Pancreas (tissue), 10 donors: ENCODE results near the gene ZSWIM4. TPM values are rescaled to one million over a fixed set of nuclear protein-coding genes. Genes with fewer than 3 reads are reported as not detected.
"Not testable (repeated sequence)": the region's sequence is repeated elsewhere in the genome, so short reads cannot be mapped to it uniquely, and the experiment has no call there.

Experiments used
- ATAC-seq, 4 donors: fragments of 200-7000 bp; cut with Tn5 transposase; one replicate each; pipeline versions ENCODE4 v1.8.0 to v1.9.1; 2020; ENCODE audit warnings: mild to moderate bottlenecking in 4 of 4, moderate library complexity in 4 of 4
- DNase-seq, 6 donors: peaks; one replicate each; pipeline ENCODE4 v3.0.0-alpha.2; 2020
- FAIRE-seq: peaks from 2 replicates; lab custom pipeline; 2012; peaks lifted over from hg19 to GRCh38; lab: Jason Lieb, UNC
- H3K27ac ChIP-seq, 4 donors: fragments of 200-600 bp; sonication (generic); 1 replicate in 3 of 4; 2 replicates in 1 of 4; pipeline versions ENCODE4 v1.5.0 to v1.8.0; 2020
- H3K27me3 ChIP-seq, 4 donors: fragments of 200-600 bp; one replicate each; pipeline ENCODE4 v1.8.0; 2021
- H3K36me3 ChIP-seq, 3 donors: fragments of 200-600 bp; sonication (generic) in 1 of 3; one replicate each; pipeline versions ENCODE4 v1.5.0 to v1.8.0; 2020 to 2021
- H3K4me1 ChIP-seq, 3 donors: fragments of 200-600 bp; one replicate each; pipeline ENCODE4 v1.8.0; 2021
- H3K4me3 ChIP-seq, 4 donors: fragments of 200-600 bp; sonication (generic) in 2 of 4; one replicate each; pipeline versions ENCODE4 v1.5.0 to v1.8.0; 2020 to 2021
- H3K9me3 ChIP-seq, 4 donors: fragments of 200-600 bp; one replicate each; pipeline ENCODE4 v1.8.0; 2021
- WGBS, 2 donors: extraction: QIAGEN DNeasy Blood & Tissue Kit; methylation state at CpG; one replicate each; pipeline ENCODE4 v1.1.7; 2013; 5-methylcytosine and 5-hydroxymethylcytosine counted together
- intact Hi-C, 3 donors: fragments of 100-400 bp; cut with DNase I; formaldehyde crosslinking; loops; one replicate each; pipeline versions ENCODE4 v1.11.1 to v1.14.2; 2022
- polyA plus RNA-seq, 2 donors: library from polyadenylated mRNA; stranded (reverse); fragments of 200-250 nt; gene quantifications; one replicate each; pipeline ENCODE4 v1.2.3, GENCODE V29; 2013
- total RNA-seq, 6 donors: library from RNA; stranded (reverse); fragmentation: NEBNext Ultra II Directional in 4 of 6; extraction: Animal tissue kit (Norgen Biotek cat#: 25700) in 4 of 6; gene quantifications; one replicate each; pipeline versions ENCODE4 v1.2.1 to v1.2.4, GENCODE V29; 2021 to 2023
- TF ChIP-seq, protein P1 (sequence below), 4 donors: fragments of 200-600 bp; sonication (generic) in 3 of 4; IDR thresholded peaks; one replicate each; pipeline versions ENCODE4 v1.5.0 to v1.8.0; 2021; ENCODE audit warnings: antibody characterized with exemption in 4 of 4
- donor health status: healthy with polysubstance abuse.
- donor health status: DM: no; HTN: no; CAD: no; lungs with moderate emphysema.
- donor health status: DM: no; HTN: no; CAD: no.
- donor health status: control.
- donor health status: control.
- donor health status: Bipolar disorder and iron deficiency.
- donor health status: DM: yes; HTN: yes; CAD: no.
- donor health status: DM: no; HTN: no; CAD: no.
- donor health status: DM: no; HTN: no; CAD: no.
- donor health status: DM: yes; HTN: yes; CAD: no.

ZSWIM4 gene
- total and polyA plus RNA-seq, 8 donors: 1.9 to 9.3 (median 3.9) TPM

DNA sequence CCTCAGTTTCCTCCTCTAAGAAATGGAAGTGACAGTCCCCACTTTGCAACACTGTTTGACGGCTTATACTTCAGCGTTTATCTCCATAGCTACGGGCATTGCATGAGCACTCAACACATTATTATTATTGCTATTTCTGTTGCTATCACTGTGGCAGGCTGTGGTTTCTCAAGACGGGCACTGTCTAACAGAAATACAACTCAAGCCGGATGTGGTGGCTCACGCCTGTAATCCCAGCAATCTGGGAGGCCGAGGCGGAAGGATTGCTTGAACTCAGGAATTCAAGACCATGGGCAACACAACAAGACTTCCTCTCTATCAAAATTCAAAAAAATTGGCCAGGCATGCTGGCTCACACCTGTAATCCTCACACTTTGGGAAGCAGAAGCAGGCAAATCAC lies 4.9 kb upstream of the ZSWIM4 start:
- Histone ChIP-seq H3K9me3 (no peaks in the 10 kb centered on the region), H3K4me3 (no peak overlapping the region), H3K36me3 (no peaks in the 10 kb centered on the region), H3K27ac (no peak overlapping the region), H3K27me3 (no peaks in the 10 kb centered on the region), H3K4me1 (no peaks in the 10 kb centered on the region)
- intact Hi-C loops: no loop called here
- WGBS, 2 donors: 71 to 77% methylated on average over 8 of the region's 8 CpGs
- DNase-seq: no peak
- no peak for ATAC-seq
- no peak for FAIRE-seq
- TF ChIP-seq, protein P1, sequence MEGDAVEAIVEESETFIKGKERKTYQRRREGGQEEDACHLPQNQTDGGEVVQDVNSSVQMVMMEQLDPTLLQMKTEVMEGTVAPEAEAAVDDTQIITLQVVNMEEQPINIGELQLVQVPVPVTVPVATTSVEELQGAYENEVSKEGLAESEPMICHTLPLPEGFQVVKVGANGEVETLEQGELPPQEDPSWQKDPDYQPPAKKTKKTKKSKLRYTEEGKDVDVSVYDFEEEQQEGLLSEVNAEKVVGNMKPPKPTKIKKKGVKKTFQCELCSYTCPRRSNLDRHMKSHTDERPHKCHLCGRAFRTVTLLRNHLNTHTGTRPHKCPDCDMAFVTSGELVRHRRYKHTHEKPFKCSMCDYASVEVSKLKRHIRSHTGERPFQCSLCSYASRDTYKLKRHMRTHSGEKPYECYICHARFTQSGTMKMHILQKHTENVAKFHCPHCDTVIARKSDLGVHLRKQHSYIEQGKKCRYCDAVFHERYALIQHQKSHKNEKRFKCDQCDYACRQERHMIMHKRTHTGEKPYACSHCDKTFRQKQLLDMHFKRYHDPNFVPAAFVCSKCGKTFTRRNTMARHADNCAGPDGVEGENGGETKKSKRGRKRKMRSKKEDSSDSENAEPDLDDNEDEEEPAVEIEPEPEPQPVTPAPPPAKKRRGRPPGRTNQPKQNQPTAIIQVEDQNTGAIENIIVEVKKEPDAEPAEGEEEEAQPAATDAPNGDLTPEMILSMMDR (IDR thresholded peaks at IDR 0.05): no peak

DNA sequence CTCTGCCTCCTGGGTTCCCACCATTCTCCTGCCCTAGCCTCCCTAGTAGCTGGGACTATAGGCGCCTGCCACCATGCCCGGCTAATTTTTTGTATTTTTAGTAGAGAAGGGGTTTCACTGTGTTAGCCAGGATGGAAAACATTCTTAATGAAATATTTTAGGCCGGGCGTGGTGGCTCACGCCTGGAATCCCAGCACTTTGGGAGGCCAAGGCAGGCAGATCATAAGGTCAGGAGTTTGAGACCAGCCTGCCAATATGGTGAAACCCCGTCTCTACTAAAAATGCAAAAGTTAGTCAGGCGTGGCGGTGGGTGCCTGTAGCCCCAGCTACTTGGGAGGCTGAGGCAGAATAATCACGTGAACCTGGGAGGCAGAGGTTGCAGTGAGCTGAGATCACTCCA lies 1.9 kb upstream of the ZSWIM4 start:
- FAIRE-seq, H3K4me3 ChIP-seq, H3K4me1 ChIP-seq, ATAC-seq, DNase-seq, intact Hi-C loops, H3K36me3 ChIP-seq, H3K27me3 ChIP-seq, H3K9me3 ChIP-seq: not testable (repeated sequence)
- H3K27ac ChIP-seq: peak overlapping the region in 1 of 4 donors; percentile 91
- WGBS, 2 donors: 83 to 91% methylated on average over 9 of the region's 9 CpGs

DNA sequence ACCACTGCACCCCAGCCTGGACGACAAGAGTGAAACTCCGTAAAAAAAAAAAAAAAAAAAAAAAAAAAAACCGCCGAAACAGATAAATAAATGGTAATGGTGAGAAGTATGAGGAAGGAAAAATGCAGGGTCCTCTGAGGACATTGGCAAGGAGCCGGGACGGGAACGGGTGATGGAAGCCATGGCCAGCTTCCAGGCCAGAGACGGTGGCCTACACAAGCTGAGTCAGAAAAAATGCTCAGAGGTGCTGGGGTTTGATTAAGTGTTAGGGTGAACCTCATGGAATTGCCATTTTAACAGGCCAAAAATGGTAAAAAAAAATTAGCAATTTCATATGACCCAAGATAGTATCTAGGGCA lies 866 bp upstream of the ZSWIM4 start:
- Histone ChIP-seq H3K36me3 (no peaks in the 10 kb centered on the region), H3K4me1 (peaks cover 0 to 10% (median 9%) of the 10 kb centered on the region in 3 donors), H3K4me3 (peak overlapping the region; percentile 45 to 80 (median 50)), H3K27ac (peak overlapping the region; percentile 81 to 91 (median 88)), H3K9me3 (no peaks in the 10 kb centered on the region), H3K27me3 (no peaks in the 10 kb centered on the region)
- peak in 5 of 6 donors; percentile 76 to 85 (median 82) for DNase-seq
- FAIRE-seq: no peak
- 0% methylated on average over 6 to 8 of the region's 8 CpGs for WGBS, 2 donors
- intact Hi-C loops: no loop called here
- TF ChIP-seq, protein P1 (IDR thresholded peaks at IDR 0.05): no peak
- ATAC-seq: peak; percentile 46 to 62 (median 50)

DNA sequence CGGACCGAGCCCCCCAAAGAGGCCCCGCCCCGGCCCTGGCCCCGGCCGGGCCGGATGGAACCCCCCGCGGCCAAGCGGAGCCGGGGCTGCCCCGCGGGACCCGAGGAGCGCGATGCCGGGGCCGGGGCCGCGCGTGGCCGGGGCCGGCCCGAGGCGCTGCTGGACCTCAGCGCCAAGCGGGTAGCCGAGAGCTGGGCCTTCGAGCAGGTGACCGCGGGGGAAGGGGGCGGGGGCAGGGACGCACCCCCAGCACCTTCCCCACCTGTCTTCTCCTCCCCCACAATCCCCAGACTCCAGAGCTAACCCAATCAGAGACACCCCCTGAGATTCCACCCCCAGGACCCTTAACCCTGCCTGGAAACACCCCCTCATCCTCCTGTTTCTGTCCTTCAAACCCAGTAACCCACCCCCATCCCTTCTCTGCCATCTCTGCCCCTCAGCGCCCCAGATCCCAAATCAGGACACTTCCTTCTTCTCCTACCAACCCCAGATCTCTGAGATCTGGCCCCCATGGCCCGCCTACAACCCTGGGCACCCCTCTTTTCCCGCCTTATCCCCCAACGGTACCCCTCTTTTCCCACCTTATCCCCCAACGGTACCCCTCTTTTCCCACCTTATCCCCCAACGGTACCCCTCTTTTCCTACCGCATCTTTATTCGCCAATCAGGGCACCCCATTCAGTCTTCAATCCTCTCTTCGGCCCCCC lies 505 bp downstream of the ZSWIM4 start:
- Histone ChIP-seq H3K27ac (peak overlapping the region; percentile 53 to 95 (median 88)), H3K9me3 (no peaks in the 10 kb centered on the region), H3K4me3 (peak overlapping the region; percentile 49 to 80 (median 69)), H3K4me1 (peaks cover 0 to 10% (median 9%) of the 10 kb centered on the region in 3 donors), H3K27me3 (no peaks in the 10 kb centered on the region), H3K36me3 (no peaks in the 10 kb centered on the region)
- DNase-seq: peak in 4 of 6 donors; percentile 32 to 69 (median 54)
- 6 to 11% methylated on average over 22 to 42 of the region's 42 CpGs for WGBS, 2 donors
- intact Hi-C loops: no loop called here
- peak in 2 of 4 donors; percentile 0 to 2 for ATAC-seq
- TF ChIP-seq, protein P1 (IDR thresholded peaks at IDR 0.05): no peak
- no peak for FAIRE-seq

DNA sequence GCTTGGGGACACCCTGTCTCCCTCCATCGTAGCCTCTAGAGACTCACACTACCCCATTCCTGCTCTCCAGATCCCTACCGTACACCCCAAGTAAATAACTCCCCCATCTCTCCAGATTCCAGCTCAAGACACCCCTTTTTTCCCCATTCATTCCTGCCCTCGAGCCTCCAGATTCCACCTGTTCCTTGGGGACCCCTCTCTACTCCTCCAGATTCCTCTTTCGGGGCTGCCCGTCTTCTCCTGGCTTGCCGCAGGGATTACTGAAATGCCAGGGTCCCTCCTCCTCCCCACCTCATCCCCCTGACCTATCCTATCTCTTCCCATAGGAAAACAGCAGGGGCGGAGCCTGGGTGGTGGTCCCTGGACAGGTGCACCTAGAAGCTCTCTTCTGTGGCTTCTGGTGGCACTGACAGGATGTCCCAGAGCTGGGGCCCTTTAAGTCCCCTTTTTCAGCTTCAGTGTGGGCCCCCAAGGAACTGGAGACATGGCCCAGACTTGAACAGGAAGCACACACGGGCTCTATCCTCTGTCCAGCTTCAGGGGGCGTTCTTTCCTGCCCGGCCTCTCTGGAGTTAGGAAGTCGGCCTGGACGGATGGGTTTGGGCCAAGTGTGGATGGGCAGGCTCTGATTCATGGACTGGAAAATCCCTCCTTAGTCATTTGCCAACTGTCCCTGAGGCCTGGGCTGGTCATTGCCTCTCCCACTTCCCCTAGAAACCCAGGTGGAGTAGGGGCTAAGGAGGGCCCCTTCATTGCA lies 1.2 kb downstream of the ZSWIM4 start:
- Histone ChIP-seq H3K27me3 (no peaks in the 10 kb centered on the region), H3K9me3 (no peaks in the 10 kb centered on the region), H3K27ac (peak overlapping the region; percentile 22 to 95 (median 55)), H3K4me3 (peak overlapping the region in 2 of 4 donors; percentile 49 to 80), H3K36me3 (no peaks in the 10 kb centered on the region), H3K4me1 (peaks cover 0 to 10% (median 9%) of the 10 kb centered on the region in 3 donors)
- DNase-seq (peak in 3 of 6 donors; percentile 45 to 60 (median 54)), ATAC-seq (peak in 2 of 4 donors; percentile 20 to 33), FAIRE-seq (no peak)
- TF ChIP-seq, protein P1 (IDR thresholded peaks at IDR 0.05): no peak
- intact Hi-C loops: no loop called here
- 19 to 24% methylated on average over 12 of the region's 12 CpGs for WGBS, 2 donors
